Astrocyte (in vitro differentiated cells and primary cell): Measurements from ENCODE around the gene BLVRB.

Experiments
- CTCF ChIP-seq: IDR thresholded peaks from 2 replicates; pipeline ENCODE4 v1.5.1; 2011; ENCODE audit warnings: low read depth, mild to moderate bottlenecking, inconsistent platforms, low read length, moderate library complexity; ENCODE audit not compliant: insufficient read depth
- EZH2 ChIP-seq: IDR thresholded peaks from 2 replicates; pipeline ENCODE4 v1.6.1; 2012; ENCODE audit warnings: mild to moderate bottlenecking, low read length, inconsistent platforms; ENCODE audit not compliant: insufficient read depth

DNA sequence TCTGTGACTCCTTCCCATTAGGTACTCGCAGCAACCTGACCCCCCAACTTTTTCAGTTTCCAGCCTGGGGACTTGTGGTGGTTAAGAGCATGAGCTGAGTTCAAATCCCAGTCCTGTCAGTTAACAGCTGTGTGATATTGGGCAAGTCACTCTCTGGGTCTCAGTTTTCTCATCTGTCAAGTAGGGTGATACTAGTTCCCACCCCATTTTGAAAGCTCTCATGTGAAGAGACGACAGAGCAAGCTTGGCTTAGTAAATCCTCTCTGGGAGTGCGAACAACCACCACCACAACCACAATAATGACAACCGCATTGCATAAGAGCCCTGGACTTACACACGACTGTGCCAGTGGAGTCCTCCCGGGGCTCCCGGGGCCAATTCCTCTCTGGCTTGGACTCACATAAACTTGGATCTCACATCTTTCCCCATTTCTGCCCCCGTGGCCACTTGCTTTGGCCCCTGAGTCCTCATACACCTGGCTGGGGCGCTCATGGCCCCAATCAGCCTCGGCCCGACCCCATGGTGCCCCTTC lies 454 bp downstream of the BLVRB start:
- TF ChIP-seq CTCF (no peak), EZH2 (no peak)
